ENCODE results near the gene ACTL10. TPM values are rescaled to one million over a fixed set of nuclear protein-coding genes. Genes with fewer than 3 reads are reported as not detected.
A peak's percentile ranks its signal among the peaks of the same experiment; 100 is the strongest.

Gene ACTL10
- polyA plus RNA-seq, 2 of the 4 experiments (the other 2 are of a cell fraction): not detected

GRCh38 chr20:33693741-33694638 is 27.2 kb downstream of the ACTL10 start:
- CTCF ChIA-PET: interaction anchor here (1.4 kb wide), 1 partner anchor 19 kb away, joined by 3 read pairs; no protein-coding TSS in a partner anchor
- Histone ChIP-seq H3K4me3 (no peak overlapping the region), H3K4me1 (no peaks in the 10 kb centered on the region), H3K27ac (no peak overlapping the region), H3K9me3 (no peaks in the 10 kb centered on the region), H3K4me2 (no peak overlapping the region)
- peak; percentile 28 to 32; a peak in 3 of 6 replicates for ATAC-seq
- FAIRE-seq: no peak
- POLR2A ChIA-PET: no interaction called here
- DNase-seq (ENCODE audit: low read depth in 1 of 2, low spot score in 1 of 2): no peak
- TF ChIP-seq SMC3 (IDR thresholded peaks at IDR 0.05) (no peak), MAX (IDR thresholded peaks at IDR 0.05) (no peak), MAFK (IDR thresholded peaks at IDR 0.05; ENCODE audit: partially characterized antibody) (no peak), HOXA7 (CRISPR knock-in tag; IDR thresholded peaks at IDR 0.05) (no peak), PHF8 (IDR thresholded peaks at IDR 0.05; ENCODE audit: borderline replicate concordance, low read depth) (no peak), HDAC2 (IDR thresholded peaks at IDR 0.05) (no peak), CEBPB (IDR thresholded peaks at IDR 0.05) (no peak), MYC (IDR thresholded peaks at IDR 0.05; ENCODE audit: borderline replicate concordance, low read length) (no peak), ZC3H11A (IDR thresholded peaks at IDR 0.05) (no peak), FOSB (CRISPR knock-in tag; IDR thresholded peaks at IDR 0.05) (no peak), POLR2A (IDR thresholded peaks at IDR 0.05; ENCODE audit: low read length) (no peak), CHD2 (IDR thresholded peaks at IDR 0.05; ENCODE audit: low read length, partially characterized antibody) (no peak)
- WGBS (ENCODE audit: missing lambda C conversion rate): 88% methylated on average over 16 of the region's 17 CpGs

- H3K27ac ChIP-seq: no peak overlapping the region
- CTCF ChIA-PET: interaction anchor here (1.4 to 1.5 kb wide), 2 partner anchors 19 to 27 kb away, joined by 3 read pairs; no protein-coding TSS in a partner anchor
- DNase-seq (ENCODE audit: low read depth in 1 of 2, low spot score in 1 of 2) (no peak), FAIRE-seq (no peak), ATAC-seq (no peak)
- H3K4me1 ChIP-seq: no peaks in the 10 kb centered on the region
- POLR2A ChIA-PET: no interaction called here
- 84% methylated on average over 6 of the region's 6 CpGs for WGBS (ENCODE audit: missing lambda C conversion rate)
- no peak overlapping the region for H3K4me2 ChIP-seq
- no peak overlapping the region for H3K4me3 ChIP-seq
- no peak for TF ChIP-seq POLR2AphosphoS2 (conservative IDR thresholded peaks at IDR 0.05; ENCODE audit: low read length)
- TF ChIP-seq POLR2A (IDR thresholded peaks at IDR 0.05; ENCODE audit: low read length): no peak
- no peak for TF ChIP-seq ZSCAN20 (CRISPR knock-in tag; IDR thresholded peaks at IDR 0.05)
- no peak for TF ChIP-seq ZFP36 (IDR thresholded peaks at IDR 0.05; ENCODE audit: borderline replicate concordance, partially characterized antibody)
- TF ChIP-seq HOXA7 (CRISPR knock-in tag; IDR thresholded peaks at IDR 0.05): no peak
- no peak for TF ChIP-seq MAFK (IDR thresholded peaks at IDR 0.05; ENCODE audit: partially characterized antibody)
- TF ChIP-seq EP300 (IDR thresholded peaks at IDR 0.05): no peak
- TF ChIP-seq JUN (IDR thresholded peaks at IDR 0.05): no peak
- no peak for TF ChIP-seq RAD21 (conservative IDR thresholded peaks at IDR 0.05 in 1 of 2, IDR thresholded peaks at IDR 0.05 in 1 of 2)
- no peak for TF ChIP-seq CBX8 (IDR thresholded peaks at IDR 0.05)
- TF ChIP-seq HES2 (IDR thresholded peaks at IDR 0.05): no peak
- no peak for TF ChIP-seq SREBF2 (IDR thresholded peaks at IDR 0.05)
- no peak for TF ChIP-seq TP53 (CRISPR knock-in tag; IDR thresholded peaks at IDR 0.05)
- no peak for TF ChIP-seq ZNF302 (CRISPR knock-in tag; IDR thresholded peaks at IDR 0.05)
- no peak for TF ChIP-seq GATA3 (IDR thresholded peaks at IDR 0.05; ENCODE audit: borderline replicate concordance)
- TF ChIP-seq PHF8 (IDR thresholded peaks at IDR 0.05; ENCODE audit: borderline replicate concordance, low read depth): no peak
- no peak for TF ChIP-seq EHF (CRISPR knock-in tag; IDR thresholded peaks at IDR 0.05)
- no peaks in the 10 kb centered on the region for H3K9me3 ChIP-seq
These were observed 27.9 kb downstream of the ACTL10 start for GRCh38 chr20:33694639-33695012.

- no peak for FAIRE-seq
- H3K4me1 ChIP-seq: no peaks in the 10 kb centered on the region
- no peak for TF ChIP-seq CEBPB (IDR thresholded peaks at IDR 0.05)
- H3K27ac ChIP-seq: no peak overlapping the region
- ATAC-seq: no peak
- no peak overlapping the region for H3K4me2 ChIP-seq
- H3K4me3 ChIP-seq: no peak overlapping the region
- DNase-seq (ENCODE audit: low read depth in 1 of 2, low spot score in 1 of 2): no peak
- POLR2A ChIA-PET: interaction anchor here (0.6 kb wide), 1 partner anchor 21 kb away, joined by 4 read pairs; no protein-coding TSS in a partner anchor
- CTCF ChIA-PET: interaction anchor here (0.9 kb wide), 1 partner anchor 85 kb away, joined by 3 read pairs; no protein-coding TSS in a partner anchor
- H3K9me3 ChIP-seq: no peaks in the 10 kb centered on the region
- 89% methylated on average over 4 of the region's 4 CpGs for WGBS (ENCODE audit: missing lambda C conversion rate)
These were observed 29.7 kb downstream of the ACTL10 start for GRCh38 chr20:33696448-33696847.

Data from A549 (cell line).